GM18861 (cell line): ENCODE measurements around the gene CENPU.
A peak's percentile ranks its signal among the peaks of the same experiment; 100 is the strongest.
"Not testable (repeated sequence)": the region's sequence is repeated elsewhere in the genome, so short reads cannot be mapped to it uniquely, and the experiment has no call there.

Source experiments
- ATAC-seq: cut with Tn5 transposase; IDR thresholded peaks from one replicate; pipeline ENCODE4 v1.9.1; 2021; ENCODE audit not compliant: unreplicated experiment

The CENPU gene, protein sequence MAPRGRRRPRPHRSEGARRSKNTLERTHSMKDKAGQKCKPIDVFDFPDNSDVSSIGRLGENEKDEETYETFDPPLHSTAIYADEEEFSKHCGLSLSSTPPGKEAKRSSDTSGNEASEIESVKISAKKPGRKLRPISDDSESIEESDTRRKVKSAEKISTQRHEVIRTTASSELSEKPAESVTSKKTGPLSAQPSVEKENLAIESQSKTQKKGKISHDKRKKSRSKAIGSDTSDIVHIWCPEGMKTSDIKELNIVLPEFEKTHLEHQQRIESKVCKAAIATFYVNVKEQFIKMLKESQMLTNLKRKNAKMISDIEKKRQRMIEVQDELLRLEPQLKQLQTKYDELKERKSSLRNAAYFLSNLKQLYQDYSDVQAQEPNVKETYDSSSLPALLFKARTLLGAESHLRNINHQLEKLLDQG

DNA sequence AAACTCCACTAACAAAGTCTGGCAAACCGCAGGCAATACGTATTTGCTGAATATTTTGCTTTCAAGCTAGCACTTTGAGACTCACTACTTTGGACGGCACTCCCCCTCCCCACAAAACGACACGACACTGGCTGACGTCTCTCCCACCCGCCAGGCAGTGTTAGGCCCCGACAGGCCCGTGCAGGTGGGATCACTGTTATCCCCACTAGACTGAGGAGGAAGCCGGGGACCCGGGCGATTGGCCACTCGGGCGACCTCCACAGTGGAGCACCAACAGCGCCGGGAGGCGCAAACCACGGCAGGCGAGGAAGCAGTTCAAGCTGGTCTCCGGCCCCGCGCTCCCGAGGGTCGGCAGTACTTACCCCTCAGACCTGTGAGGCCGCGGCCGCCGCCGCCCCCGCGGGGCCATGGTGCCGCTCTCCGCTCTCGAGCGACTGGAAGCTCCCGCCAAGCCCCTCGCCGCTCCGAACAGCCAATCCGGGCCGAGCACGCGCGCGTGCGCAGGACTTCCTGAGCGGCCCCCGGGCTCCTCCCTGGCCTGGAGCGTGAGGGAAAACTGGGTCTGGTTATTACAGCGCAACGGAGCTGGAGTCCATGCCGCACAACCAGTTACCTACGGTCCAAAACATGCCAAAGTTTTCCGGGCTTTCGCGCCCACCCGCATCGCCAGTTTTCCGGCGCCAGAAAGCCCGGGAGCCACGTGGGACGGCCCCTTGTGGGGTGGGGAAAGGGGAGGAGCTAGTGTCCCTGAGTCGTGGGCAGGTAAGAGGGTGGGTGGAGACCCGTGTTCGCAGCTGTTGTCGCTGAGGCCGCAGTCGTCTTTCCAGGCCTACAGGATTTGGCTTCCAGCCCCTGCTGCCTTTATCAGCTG is at the start of gene CENPU:
CENPU (minus strand) TSS at position 443 of the 871 bp plus-strand sequence; CDS start at position 409, 34 bp downstream.
- ATAC-seq, result peak; percentile 91

DNA sequence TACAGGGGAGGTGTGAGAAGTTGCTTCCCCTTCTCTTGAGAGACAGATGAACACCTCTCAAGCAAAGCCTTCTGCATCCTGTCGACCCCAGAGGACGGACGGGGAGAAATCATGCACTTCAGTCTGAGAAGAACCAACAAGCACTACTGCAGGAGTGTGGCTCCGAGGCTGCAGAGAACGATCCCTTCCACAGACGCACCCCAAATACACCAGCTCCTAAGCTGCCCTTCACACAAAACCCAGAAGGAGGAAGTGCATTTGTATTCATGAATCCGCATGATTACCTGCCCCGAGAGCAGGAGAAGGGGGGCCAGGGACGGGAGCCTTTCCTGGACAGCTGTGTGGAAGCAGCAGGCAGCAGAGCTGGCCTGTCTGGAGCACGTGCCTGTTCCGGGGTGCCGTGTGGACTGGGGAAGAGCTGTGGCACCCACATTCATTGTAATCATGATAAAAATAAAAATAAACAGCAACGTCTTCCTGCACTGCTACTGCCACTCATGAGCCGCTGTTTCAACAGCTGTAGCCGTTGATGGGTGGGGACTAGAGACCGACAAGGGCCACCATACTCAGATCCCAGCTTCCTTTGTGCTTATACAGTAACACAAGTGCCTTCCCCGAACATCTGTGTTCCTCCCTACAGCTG is 49.0 kb upstream of the CENPU start:
- no peak for ATAC-seq

DNA sequence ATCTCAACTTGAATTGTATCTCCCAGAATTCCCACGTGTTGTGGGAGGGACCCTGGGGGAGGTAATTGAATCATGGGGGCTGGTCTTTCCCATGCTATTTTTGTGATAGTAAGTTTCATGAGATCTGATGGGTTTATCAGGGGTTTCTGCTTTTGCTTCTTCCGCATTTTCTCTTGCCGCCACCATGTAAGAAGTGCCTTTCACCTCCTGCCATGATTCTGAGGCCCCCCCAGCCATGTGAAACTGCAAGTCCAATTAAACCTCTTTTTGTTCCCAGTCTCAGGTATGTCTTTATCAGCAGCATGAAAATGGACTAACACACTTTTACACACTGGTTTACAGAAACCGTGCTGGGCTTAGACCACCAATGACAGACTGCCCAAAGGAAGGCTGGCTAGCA is 45.3 kb upstream of the CENPU start:
- not testable (repeated sequence) for ATAC-seq

GRCh38 chr4:184778325-184778724 is 44.4 kb upstream of the CENPU start:
- ATAC-seq, result no peak

- ATAC-seq, result no peak
These were observed 42.9 kb upstream of the CENPU start for GRCh38 chr4:184776821-184777220.

GRCh38 chr4:184775854-184776555 is 42.1 kb upstream of the CENPU start:
- ATAC-seq, result no peak

GRCh38 chr4:184774152-184774551 is 40.3 kb upstream of the CENPU start:
- ATAC-seq, result no peak

DNA sequence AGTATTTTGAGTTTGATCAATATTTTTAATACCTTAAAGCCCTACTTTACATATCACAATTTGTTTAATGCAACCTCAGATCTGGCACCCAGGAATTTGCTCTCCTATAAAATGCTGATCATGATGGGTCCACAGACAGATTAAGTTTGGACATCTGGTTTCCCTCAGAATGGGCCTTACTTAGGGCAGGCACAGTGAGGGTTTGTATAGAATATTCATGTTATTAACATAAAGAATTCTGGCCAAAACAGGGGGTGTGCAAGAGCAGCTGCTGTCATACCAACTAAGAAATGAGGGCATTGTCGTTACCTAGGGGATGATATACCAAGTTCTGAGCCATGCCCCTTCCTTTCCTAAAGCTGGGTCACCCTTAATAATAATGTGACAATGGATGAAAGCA is 37.5 kb upstream of the CENPU start:
- ATAC-seq, result no peak

DNA sequence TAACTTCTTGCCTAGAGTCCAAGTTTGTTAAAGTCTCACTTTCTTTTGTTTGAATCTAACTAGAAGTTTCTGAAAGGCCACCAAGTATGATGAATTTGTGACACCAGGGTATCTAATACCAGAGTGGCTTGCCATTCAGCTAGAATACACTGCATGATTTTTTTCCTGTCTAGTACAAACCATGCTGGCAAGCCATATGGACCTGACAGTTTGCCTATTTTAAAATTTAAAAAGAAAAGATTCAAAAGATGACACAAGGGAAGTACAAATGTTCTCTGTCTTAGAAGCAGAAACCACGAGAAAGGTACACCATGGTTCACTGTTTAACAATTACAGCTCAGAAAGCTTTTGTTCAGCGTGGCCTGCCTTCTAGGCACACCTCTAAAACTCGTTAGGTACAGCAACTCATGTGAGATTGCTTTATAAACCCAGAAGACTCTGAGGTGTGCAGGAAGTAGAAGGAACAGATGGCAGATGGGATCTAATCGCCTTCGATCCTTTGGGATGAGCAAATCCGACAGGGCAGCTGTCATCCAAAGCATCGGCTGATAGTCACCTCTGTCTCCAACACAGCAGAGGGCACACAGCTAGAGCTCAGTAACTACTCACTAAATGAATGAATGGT is 35.4 kb upstream of the CENPU start:
- ATAC-seq, result no peak

DNA sequence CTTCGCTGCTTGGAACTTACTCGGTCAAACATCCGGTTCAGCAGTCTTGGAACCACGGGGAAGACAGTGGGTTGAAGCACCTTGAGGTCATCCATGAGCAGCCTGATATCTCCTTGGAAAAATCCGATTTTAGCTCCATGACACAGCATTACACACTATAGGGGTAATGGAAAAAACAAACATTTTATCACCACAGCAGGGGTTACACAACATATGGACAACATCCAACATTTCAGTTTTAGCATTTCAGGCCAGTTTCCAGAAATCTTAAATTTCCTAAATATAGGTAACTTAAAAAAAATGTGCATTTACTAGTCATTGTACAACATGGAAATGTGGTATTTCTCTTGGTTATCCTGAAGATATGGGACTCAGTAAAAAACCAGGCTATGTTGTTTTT is 34.4 kb upstream of the CENPU start:
- ATAC-seq, result no peak

GRCh38 chr4:184766446-184766845 is 32.5 kb upstream of the CENPU start:
- no peak for ATAC-seq

GRCh38 chr4:184765473-184766340 is 31.8 kb upstream of the CENPU start:
- no peak for ATAC-seq

DNA sequence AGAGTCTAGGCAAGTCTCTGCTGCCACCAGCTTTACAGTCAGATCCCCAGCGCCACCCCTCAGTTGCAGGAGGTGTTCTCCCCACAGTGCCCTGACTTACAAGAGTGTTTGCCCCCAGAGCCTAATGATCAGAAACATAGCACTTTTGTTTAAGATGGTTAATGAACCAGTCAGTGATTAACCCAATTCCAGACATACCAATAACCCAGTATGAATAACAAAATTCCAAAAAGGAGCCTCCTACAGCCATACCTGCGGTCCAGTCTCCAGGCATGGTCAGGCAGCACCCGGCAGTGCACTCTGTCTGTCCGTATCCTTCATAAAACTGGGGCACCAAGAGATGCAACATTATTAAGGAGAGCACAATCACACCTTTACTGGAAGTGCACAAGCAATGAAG is 30.7 kb upstream of the CENPU start:
- no peak for ATAC-seq

DNA sequence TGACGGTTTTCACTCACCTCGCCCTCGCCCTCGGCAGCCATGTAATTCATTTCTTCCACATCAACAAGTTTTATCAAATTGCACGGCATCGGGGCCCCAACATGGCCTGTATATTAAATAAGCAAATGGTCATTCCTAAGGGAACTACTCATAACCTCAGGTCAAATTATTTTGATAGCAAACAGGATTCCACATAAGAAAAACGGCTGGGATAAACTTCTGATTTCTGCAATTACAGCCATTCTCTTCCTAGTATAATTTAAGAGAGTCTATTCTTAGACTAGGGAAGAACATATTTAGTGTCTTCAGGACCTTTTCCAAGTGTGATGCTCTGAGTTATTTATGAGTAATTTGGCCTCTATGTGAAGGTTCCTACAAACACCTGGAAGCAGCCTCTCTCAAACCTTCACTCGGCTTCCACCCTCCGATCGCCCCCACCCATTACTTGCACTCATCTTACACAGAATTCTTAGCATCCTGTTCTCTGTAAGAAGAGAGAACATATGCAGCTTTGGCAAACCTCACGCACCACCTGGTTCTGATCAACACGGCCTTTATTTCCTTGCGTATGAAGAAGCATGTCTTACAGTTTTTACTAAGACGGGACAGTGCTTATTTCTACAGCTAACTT is 29.4 kb upstream of the CENPU start:
- ATAC-seq, result no peak

DNA sequence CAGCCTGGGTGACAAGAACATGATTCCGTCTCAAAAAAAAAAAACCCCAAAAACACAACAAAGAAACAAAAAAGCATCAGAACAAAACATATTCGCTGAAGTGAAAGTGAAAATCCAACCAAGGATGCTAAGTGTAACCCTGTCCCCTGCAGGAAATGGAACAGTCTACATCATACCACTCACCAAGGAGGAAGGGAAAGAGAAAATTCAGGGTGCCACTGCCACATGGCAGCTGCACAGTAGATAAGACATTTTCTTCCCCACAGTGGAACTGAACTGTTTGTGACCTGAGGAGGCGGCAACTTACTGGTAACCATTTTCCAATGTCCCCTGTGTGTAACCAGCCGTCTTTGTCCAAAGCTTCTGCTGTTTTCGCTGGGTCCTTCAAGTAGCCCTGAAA is 28.2 kb upstream of the CENPU start:
- ATAC-seq, result peak; percentile 94

DNA sequence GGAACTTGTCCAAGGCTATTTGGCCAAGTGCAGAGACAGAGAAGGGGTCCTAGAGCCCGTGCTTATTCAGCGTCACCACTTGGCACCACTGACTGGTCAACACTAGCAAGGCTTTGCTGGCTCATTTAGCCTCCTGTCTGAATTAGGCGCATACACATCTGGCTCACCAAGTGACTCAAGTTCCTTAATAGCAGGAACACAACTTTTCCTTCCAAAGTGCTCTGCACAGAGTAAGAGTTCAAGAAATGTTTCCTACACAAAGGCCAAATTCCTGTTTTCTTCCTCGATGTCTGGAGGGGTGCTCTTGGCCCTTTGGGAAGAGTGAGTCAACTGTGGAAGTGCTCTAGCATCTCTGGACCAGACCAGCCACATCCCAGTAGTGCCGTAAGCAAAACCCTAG is 26.8 kb upstream of the CENPU start:
- ATAC-seq, result no peak

- ATAC-seq, result no peak
These were observed 23.9 kb upstream of the CENPU start for GRCh38 chr4:184757810-184758209.

DNA sequence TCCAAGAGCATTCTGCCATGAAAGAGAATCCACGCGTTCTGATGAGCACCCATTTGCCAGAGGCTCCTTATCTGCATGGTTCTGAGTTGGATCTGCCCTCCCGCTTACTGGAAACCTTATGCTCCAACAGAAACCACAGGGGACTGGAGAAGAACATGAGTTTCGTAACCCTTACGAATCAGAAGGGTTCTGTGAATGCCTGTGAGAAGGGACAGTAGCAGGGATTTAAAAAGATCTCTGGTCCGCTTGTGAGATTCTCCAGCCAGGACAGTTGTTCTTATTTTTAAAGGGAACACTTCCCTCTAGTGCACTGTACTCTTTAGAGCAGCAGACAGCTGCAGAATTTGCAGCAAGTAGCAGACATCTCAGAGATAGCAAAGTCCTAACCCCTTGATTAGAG is 22.5 kb upstream of the CENPU start:
- no peak for ATAC-seq

GRCh38 chr4:184755278-184755677 is 21.4 kb upstream of the CENPU start:
- ATAC-seq, result no peak
